Measurements from ENCODE around the gene TOP2A.

- TF ChIP-seq CTCF (IDR thresholded peaks at IDR 0.05) (no peak), POLR2A (IDR thresholded peaks at IDR 0.05) (no peak)
Observed at GRCh38 chr17:40347319-40348135, 70.2 kb downstream of the TOP2A start.
